GM23248 (cell line): ENCODE results near the gene PRSS48. TPM values are rescaled to one million over a fixed set of nuclear protein-coding genes. Genes with fewer than 3 reads are reported as not detected.
"Not testable (repeated sequence)": the region's sequence is repeated elsewhere in the genome, so short reads cannot be mapped to it uniquely, and the experiment has no call there.

Experiments used
- DNase-seq: peaks from one replicate; pipeline ENCODE4 v3.0.0-alpha.2; 2015
- H2AFZ ChIP-seq: fragments of 200-600 bp; sonication (generic); 2 replicates; pipeline ENCODE4 v1.6.1; 2016; ENCODE audit warnings: antibody characterized with exemption
- H3F3A ChIP-seq: fragments of 200-600 bp; sonication (generic); 2 replicates; pipeline ENCODE4 v1.6.1; 2016; ENCODE audit warnings: mild to moderate bottlenecking, antibody characterized with exemption, mixed run types; ENCODE audit not compliant: insufficient read depth
- H3K27ac ChIP-seq: fragments of 200-600 bp; sonication (generic); 2 replicates; pipeline ENCODE4 v1.5.1; 2016; ENCODE audit warnings: mild to moderate bottlenecking
- H3K27me3 ChIP-seq: fragments of 200-600 bp; sonication (generic); replicated peaks from 2 replicates; pipeline ENCODE4 v1.6.1; 2016; ENCODE audit warnings: mild to moderate bottlenecking; ENCODE audit not compliant: insufficient read depth
- H3K36me3 ChIP-seq: fragments of 200-600 bp; sonication (generic); 2 replicates; pipeline ENCODE4 v1.6.1; 2016; ENCODE audit warnings: low read depth, mild to moderate bottlenecking
- H3K4me1 ChIP-seq: fragments of 200-600 bp; sonication (generic); 2 replicates; pipeline ENCODE4 v1.6.1; 2016; ENCODE audit warnings: mild to moderate bottlenecking; ENCODE audit not compliant: insufficient read depth
- H3K4me2 ChIP-seq: fragments of 200-600 bp; sonication (generic); one replicate; pipeline ENCODE4 v1.6.1; 2016; ENCODE audit warnings: mild to moderate bottlenecking; ENCODE audit not compliant: unreplicated experiment
- H3K4me3 ChIP-seq: fragments of 200-600 bp; sonication (generic); 2 replicates; pipeline ENCODE4 v1.5.1; 2016; ENCODE audit warnings: mild to moderate bottlenecking
- H3K79me2 ChIP-seq: fragments of 200-600 bp; sonication (generic); 2 replicates; pipeline ENCODE4 v1.6.1; 2016; ENCODE audit warnings: mild to moderate bottlenecking; ENCODE audit not compliant: insufficient read depth
- H3K9ac ChIP-seq: fragments of 200-600 bp; sonication (generic); 2 replicates; pipeline ENCODE4 v1.6.1; 2016; ENCODE audit warnings: mild to moderate bottlenecking
- H3K9me2 ChIP-seq: fragments of 200-600 bp; sonication (generic); 2 replicates; pipeline ENCODE4 v1.6.1; 2016; ENCODE audit warnings: mixed run types, mild to moderate bottlenecking, moderate library complexity; ENCODE audit not compliant: insufficient read depth
- H3K9me3 ChIP-seq: fragments of 200-600 bp; sonication (generic); one replicate; pipeline ENCODE4 v1.6.1; 2017; ENCODE audit warnings: low read depth
- H4K20me1 ChIP-seq: fragments of 200-600 bp; sonication (generic); 2 replicates; pipeline ENCODE4 v1.6.0; 2016; ENCODE audit not compliant: insufficient read depth
- EZH2 ChIP-seq: fragments of 200-600 bp; sonication (generic); IDR thresholded peaks from 2 replicates; pipeline ENCODE4 v1.6.1; 2018; ENCODE audit warnings: antibody characterized with exemption, mild to moderate bottlenecking; ENCODE audit not compliant: insufficient read depth, poor library complexity, severe bottlenecking
- EZH2phosphoT487 ChIP-seq: fragments of 200-600 bp; sonication (generic); IDR thresholded peaks from 2 replicates; pipeline ENCODE4 v1.6.1; 2018; ENCODE audit warnings: antibody characterized with exemption, moderate library complexity, mild to moderate bottlenecking, low read depth; ENCODE audit not compliant: insufficient read depth
- WGBS, 2 experiments: methylation state at CpG; one replicate each; pipeline ENCODE4 v1.1.6; 2015 to 2017; ENCODE audit warnings: low lambda C conversion rate in 2 of 2, low coverage in 1 of 2; ENCODE audit errors: missing lambda C conversion rate in 2 of 2; 5-methylcytosine and 5-hydroxymethylcytosine counted together
- in situ Hi-C: fragments of 300-500 bp; cut with MboI; formaldehyde crosslinking; loops from 2 replicates; pipeline ENCODE4 v1.15.0; 2020
- polyA plus RNA-seq: library from polyadenylated mRNA; unstranded; fragments of >200 nt; fragmentation: Nextera tagmentation; extraction: Ambion mirVana; gene quantifications from 2 replicates; pipeline ENCODE4 v1.2.1, GENCODE V29; 2016
- total RNA-seq: library from RNA; depleted of rRNA; stranded (reverse); fragments of >200 nt; shearing (Covaris generic); gene quantifications from 2 replicates; pipeline ENCODE4 v1.2.3, GENCODE V29; 2014

The PRSS48 gene
- total and polyA plus RNA-seq, 2 experiments from 2014 or later = not detected

DNA sequence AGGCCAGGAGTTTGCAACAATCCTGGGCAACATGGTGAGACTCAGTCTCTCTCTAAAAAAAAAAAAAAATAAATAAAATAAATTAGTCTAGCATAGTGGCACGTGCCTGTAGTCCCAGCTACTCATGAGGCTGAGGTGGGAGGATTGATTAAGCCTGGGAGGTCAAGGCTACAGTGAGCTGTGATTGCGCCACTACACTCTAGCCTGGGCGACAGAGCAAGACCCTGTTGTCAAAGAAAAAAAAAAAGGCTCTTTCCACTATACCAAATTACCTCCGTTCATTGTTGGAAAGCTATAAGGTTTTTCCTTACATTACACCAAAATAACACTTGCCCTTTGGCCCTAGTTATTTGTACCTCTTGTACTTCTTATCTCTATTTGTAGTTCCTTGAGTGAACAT is 9.9 kb upstream of the PRSS48 start:
- Histone ChIP-seq H3K9me3 (no peaks in the 10 kb centered on the region), H2AFZ (no peak overlapping the region), H3K4me1 (0 out of 2 replicates have a peak, but pooled peaks cover 8% of the 10 kb centered on the region), H3K9me2 (no peaks in the 10 kb centered on the region), H3K27me3 (no peaks in the 10 kb centered on the region), H3F3A (peaks cover 4% of the 10 kb centered on the region; the same call in 1 of the 2 replicates), H3K79me2 (no peaks in the 10 kb centered on the region), H3K36me3 (no peaks in the 10 kb centered on the region), H3K9ac (no peak overlapping the region), H3K4me3 (no peak overlapping the region), H3K4me2 (no peak overlapping the region), H4K20me1 (no peaks in the 10 kb centered on the region), H3K27ac (no peak overlapping the region)
- no peak for DNase-seq
- TF ChIP-seq EZH2 (no peak), EZH2phosphoT487 (no peak)
- 95 to 98% methylated on average over 4 of the region's 4 CpGs for WGBS, 2 experiments
- in situ Hi-C loops = no loop called here

DNA sequence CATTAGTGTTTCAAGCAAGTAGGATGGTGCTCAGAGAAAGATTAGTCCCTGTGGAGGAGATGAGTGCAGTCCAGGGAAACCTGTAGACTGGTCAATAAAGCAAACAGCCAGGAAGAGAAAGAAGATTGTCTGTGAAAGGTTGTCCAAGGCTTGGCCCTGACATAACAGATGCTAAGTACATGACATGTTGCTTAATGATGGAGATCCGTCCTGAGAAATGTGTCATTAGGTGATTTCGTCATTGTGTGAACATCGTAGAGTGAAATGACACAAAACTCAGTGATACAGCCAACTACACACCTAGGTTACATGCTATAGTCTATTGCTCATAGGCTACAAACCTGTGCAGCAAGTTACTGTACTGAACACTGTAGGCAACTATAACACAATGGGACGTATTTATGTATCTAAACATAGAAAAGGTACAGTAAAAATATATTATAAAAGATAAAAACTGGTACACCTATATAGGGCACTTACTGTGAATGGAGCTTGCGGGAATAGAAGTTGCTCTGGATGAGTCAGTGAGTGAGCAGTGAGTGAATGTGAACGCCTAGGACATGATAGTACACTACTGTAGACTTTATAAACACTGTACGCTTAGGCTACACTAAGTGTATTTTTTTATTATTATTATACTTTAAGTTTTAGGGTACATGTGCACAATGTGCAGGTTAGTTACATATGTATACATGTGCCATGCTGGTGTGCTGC is 9.0 kb upstream of the PRSS48 start:
- H3K4me3 ChIP-seq = no peak overlapping the region
- no peaks in the 10 kb centered on the region for H3K27me3 ChIP-seq
- no peak for TF ChIP-seq EZH2
- no peak for TF ChIP-seq EZH2phosphoT487
- H3K9me3 ChIP-seq = no peaks in the 10 kb centered on the region
- 0 out of 2 replicates have a peak, but pooled peaks cover 8% of the 10 kb centered on the region for H3K4me1 ChIP-seq
- in situ Hi-C loops = no loop called here
- no peaks in the 10 kb centered on the region for H3K79me2 ChIP-seq
- no peak overlapping the region for H3K4me2 ChIP-seq
- H3K27ac ChIP-seq = no peak overlapping the region
- H3K9ac ChIP-seq = no peak overlapping the region
- peak; percentile 7 for DNase-seq
- 73 to 81% methylated on average over 7 of the region's 7 CpGs for WGBS, 2 experiments
- H2AFZ ChIP-seq = no peak overlapping the region
- peaks cover 4% of the 10 kb centered on the region; the same call in 1 of the 2 replicates for H3F3A ChIP-seq
- H3K9me2 ChIP-seq = no peaks in the 10 kb centered on the region
- no peaks in the 10 kb centered on the region for H3K36me3 ChIP-seq
- H4K20me1 ChIP-seq = no peaks in the 10 kb centered on the region

DNA sequence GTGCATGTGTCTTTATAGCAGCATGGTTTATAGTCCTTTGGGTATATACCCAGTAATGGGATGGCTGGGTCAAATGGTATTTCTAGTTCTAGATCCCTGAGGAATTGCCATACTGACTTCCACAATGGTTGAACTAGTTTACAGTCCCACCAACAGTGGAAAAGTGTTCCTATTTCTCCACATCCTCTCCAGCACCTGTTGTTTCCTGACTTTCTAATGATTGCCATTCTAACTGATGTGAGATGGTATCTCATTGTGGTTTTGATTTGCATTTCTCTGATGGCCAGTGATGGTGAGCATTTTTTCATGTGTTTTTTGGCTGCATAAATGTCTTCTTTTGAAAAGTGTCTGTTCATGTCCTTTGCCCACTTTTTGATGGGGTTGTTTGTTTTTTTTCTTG is 8.1 kb upstream of the PRSS48 start:
- H3K36me3 ChIP-seq, H3K4me2 ChIP-seq, DNase-seq, H3K9me2 ChIP-seq, H3K79me2 ChIP-seq, H3K27me3 ChIP-seq, H4K20me1 ChIP-seq, H3K4me3 ChIP-seq, H3F3A ChIP-seq, in situ Hi-C loops, H3K9ac ChIP-seq, H3K9me3 ChIP-seq, H3K4me1 ChIP-seq, H2AFZ ChIP-seq, H3K27ac ChIP-seq: not testable (repeated sequence)

DNA sequence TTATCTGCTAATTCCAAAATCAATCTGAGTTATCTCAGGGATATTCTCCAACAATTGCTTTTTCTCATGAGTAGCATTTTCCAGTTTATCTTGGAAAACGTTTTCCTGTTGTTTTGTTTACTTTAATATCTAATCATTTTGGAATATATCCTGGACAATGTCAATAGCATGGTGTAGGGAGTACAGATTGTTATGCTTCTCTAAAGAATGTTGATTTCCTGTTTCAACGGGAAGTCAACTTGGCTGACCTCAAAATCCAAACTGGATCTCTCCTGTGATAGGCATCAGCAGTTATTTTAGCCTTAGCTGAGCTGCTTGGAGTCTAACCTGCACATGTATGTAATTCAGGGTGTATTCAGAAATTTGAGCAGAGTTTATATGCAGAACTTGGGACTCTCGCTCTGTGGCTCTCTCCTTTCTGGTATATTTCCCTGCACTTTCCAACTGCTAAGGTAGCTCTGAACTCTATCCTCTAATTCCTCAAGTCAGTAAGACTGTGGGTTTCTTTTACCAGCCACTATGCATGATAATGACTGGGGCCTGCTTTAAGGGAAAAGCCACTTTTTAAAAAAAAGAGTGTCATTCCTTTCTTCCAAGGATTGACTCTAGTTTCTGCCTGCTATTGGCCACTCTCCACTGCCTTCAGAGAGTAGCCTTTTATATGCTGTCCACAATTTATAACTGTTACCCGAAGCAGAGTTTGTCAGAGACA is 7.7 kb downstream of the PRSS48 start:
- Histone ChIP-seq H3K9me2 (no peaks in the 10 kb centered on the region; the same call in 1 of the 2 replicates), H3K9me3 (no peaks in the 10 kb centered on the region), H3F3A (no peaks in the 10 kb centered on the region), H3K27ac (no peak overlapping the region), H2AFZ (no peak overlapping the region), H3K79me2 (no peaks in the 10 kb centered on the region), H3K9ac (no peak overlapping the region), H3K36me3 (no peaks in the 10 kb centered on the region), H3K4me3 (no peak overlapping the region), H4K20me1 (no peaks in the 10 kb centered on the region), H3K4me2 (no peak overlapping the region), H3K4me1 (no peaks in the 10 kb centered on the region), H3K27me3 (no peaks in the 10 kb centered on the region)
- DNase-seq = no peak
- 48 to 54% methylated on average over 4 of the region's 4 CpGs for WGBS, 2 experiments
- TF ChIP-seq EZH2phosphoT487 = no peak
- TF ChIP-seq EZH2 = no peak
- in situ Hi-C loops = no loop called here
